ENCODE results near the gene SESN2.

Gene SESN2

GRCh38 chr1:28249013-28249865 lies 10.1 kb upstream of the SESN2 start:
- no peak for DNase-seq (ENCODE audit: low read depth in 2 of 2)

- DNase-seq (ENCODE audit: low read depth in 2 of 2), result no peak
Measured at GRCh38 chr1:28249866-28250295, 9.4 kb upstream of the SESN2 start.

- no peak for DNase-seq (ENCODE audit: low read depth in 2 of 2)
Measured at GRCh38 chr1:28256197-28256827, 3.0 kb upstream of the SESN2 start.

GRCh38 chr1:28257736-28258135 lies 1.6 kb upstream of the SESN2 start:
- DNase-seq (ENCODE audit: low read depth in 2 of 2), result no peak

- DNase-seq (ENCODE audit: low read depth in 2 of 2), result no peak
Measured at GRCh38 chr1:28258628-28259251, 578 bp upstream of the SESN2 start.

GRCh38 chr1:28259934-28260802 lies 850 bp downstream of the SESN2 start:
- DNase-seq (ENCODE audit: low read depth in 2 of 2), result no peak

- DNase-seq (ENCODE audit: low read depth in 2 of 2), result no peak
Measured at GRCh38 chr1:28260803-28261174, 1.5 kb downstream of the SESN2 start.

GRCh38 chr1:28264897-28265296 lies 5.6 kb downstream of the SESN2 start:
- DNase-seq (ENCODE audit: low read depth in 2 of 2), result no peak

GRCh38 chr1:28265577-28265976 lies 6.3 kb downstream of the SESN2 start:
- DNase-seq (ENCODE audit: low read depth in 2 of 2), result no peak

- DNase-seq (ENCODE audit: low read depth in 2 of 2), result no peak
Measured at GRCh38 chr1:28266920-28267322, 7.6 kb downstream of the SESN2 start.

GRCh38 chr1:28267633-28268032 lies 8.3 kb downstream of the SESN2 start:
- no peak for DNase-seq (ENCODE audit: low read depth in 2 of 2)

GRCh38 chr1:28269529-28269928 lies 10.2 kb downstream of the SESN2 start:
- no peak for DNase-seq (ENCODE audit: low read depth in 2 of 2)

- DNase-seq (ENCODE audit: low read depth in 2 of 2), result no peak
Measured at GRCh38 chr1:28272215-28272852, 13.0 kb downstream of the SESN2 start.

- no peak for DNase-seq (ENCODE audit: low read depth in 2 of 2)
Measured at GRCh38 chr1:28273216-28273860, 14.0 kb downstream of the SESN2 start.

- no peak for DNase-seq (ENCODE audit: low read depth in 2 of 2)
Measured at GRCh38 chr1:28278763-28279162, 19.4 kb downstream of the SESN2 start.

- DNase-seq (ENCODE audit: low read depth in 2 of 2), result no peak
Measured at GRCh38 chr1:28279721-28280120, 20.4 kb downstream of the SESN2 start.

- DNase-seq (ENCODE audit: low read depth in 2 of 2), result no peak
Measured at GRCh38 chr1:28280501-28280900, 21.2 kb downstream of the SESN2 start.

GRCh38 chr1:28280977-28281381 lies 21.7 kb downstream of the SESN2 start:
- no peak for DNase-seq (ENCODE audit: low read depth in 2 of 2)

GRCh38 chr1:28281608-28282425 lies 22.5 kb downstream of the SESN2 start:
- no peak for DNase-seq (ENCODE audit: low read depth in 2 of 2)

Data from activated CD8-positive, alpha-beta memory T cell treated with anti-CD3 and anti-CD28 coated beads for 4 hours (primary cell).